GM10266 (cell line): ENCODE measurements around the gene HSDL2.
"Not testable (repeated sequence)": the region's sequence is repeated elsewhere in the genome, so short reads cannot be mapped to it uniquely, and the experiment has no call there.

ENCODE experiments used
- DNase-seq: peaks from one replicate; pipeline ENCODE4 v3.0.0; 2012; ENCODE audit errors: extremely low spot score
- TF ChIP-seq, protein P1 (sequence below): IDR thresholded peaks from 2 replicates; pipeline ENCODE4 v1.5.1; 2012; ENCODE audit warnings: mild to moderate bottlenecking, low read depth; ENCODE audit not compliant: control insufficient read depth, insufficient read depth; ENCODE audit errors: missing control alignments

The HSDL2 gene

DNA sequence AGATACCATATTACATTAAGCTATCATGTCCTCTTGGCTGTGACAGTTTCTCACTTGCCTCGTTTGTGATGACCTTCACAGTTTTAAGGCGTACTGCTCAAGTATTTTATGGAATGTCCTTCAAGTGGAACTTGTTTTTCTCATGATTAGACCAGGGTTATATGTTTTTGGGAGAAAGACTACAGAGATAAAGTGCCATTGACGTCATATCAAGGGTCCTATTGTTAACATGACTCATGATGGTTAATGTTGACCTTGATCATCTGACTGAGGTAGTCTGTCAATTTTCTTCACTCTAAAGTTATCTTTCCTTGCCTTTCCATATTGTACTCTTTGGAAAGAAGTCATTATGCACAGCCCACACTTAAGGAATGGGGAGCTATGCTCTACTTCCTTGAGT lies 28.7 kb upstream of the HSDL2 start:
- no peak for DNase-seq
- TF ChIP-seq, protein P1, sequence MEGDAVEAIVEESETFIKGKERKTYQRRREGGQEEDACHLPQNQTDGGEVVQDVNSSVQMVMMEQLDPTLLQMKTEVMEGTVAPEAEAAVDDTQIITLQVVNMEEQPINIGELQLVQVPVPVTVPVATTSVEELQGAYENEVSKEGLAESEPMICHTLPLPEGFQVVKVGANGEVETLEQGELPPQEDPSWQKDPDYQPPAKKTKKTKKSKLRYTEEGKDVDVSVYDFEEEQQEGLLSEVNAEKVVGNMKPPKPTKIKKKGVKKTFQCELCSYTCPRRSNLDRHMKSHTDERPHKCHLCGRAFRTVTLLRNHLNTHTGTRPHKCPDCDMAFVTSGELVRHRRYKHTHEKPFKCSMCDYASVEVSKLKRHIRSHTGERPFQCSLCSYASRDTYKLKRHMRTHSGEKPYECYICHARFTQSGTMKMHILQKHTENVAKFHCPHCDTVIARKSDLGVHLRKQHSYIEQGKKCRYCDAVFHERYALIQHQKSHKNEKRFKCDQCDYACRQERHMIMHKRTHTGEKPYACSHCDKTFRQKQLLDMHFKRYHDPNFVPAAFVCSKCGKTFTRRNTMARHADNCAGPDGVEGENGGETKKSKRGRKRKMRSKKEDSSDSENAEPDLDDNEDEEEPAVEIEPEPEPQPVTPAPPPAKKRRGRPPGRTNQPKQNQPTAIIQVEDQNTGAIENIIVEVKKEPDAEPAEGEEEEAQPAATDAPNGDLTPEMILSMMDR = no peak

DNA sequence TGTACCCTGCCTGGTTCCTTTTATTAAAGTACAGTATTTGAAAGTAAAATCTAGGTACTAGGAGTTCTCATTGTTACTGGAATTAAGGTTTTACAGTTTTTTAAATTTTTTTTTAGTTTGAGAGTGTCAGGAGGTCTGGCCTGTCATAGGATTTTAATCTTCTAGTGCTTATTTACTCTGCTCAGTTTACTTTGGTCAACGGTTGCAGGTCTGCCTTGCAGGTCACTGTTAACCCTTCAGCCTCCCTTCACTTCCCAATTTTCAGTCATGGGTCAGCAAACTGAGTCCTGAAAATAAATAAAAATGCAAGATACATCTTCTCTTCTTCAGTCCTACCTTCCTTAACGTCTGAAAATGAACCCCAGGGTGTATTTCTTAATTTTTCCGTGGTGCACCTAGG lies 27.7 kb upstream of the HSDL2 start:
- TF ChIP-seq, protein P1 = no peak
- DNase-seq = no peak

DNA sequence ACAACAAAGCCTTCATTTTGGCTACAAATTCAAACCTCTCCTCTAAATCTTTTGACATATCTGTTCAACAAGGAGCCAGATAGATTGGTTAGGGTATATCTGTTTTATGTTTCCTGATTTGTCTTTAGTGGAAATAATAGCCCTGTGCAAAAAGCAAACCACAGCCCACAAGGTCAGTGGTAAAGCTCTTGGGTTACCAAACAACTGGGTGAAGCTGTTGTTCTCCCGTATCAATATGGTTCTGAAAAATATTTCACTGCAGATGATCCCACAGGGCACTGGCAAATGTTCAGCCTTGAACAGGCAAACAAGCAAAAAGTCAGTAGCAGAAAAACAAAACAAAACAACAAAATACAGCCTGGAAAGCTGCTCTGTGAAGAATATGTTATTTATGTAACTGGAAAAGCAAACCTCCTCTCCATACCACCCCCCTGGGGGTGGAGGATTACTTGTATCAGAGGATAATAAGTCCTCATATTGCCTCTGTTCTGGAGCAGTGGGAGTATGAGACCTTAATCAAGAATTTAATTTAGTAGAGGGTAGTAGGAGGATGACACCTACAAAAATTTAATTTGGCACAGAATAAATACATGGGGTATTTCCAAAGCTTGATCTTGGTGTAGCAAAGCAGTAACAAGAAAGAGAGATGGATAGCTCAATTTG lies 25.7 kb upstream of the HSDL2 start:
- no peak for DNase-seq

DNA sequence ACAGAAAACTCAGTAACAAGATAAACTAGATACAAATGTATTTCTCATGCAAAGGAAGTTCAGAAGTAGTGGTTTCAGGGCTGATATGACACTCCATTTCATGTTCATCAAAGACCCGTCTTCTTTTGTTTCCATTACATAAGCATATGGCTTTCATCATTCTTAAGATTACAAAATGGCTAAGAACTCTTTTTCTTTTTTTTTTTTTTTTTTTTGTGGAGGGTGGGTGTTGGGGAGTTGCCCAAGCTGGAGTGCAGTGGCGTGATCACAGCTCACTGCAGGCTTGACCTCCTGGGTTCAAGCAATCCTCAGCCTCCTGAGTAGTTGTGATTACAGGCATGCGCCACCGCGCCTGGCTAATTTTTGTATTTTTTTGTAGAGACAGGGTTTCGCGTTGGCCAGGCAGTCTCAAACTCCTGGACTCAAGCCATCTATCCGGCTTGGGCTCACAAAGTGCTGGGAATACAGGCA lies 24.4 kb upstream of the HSDL2 start:
- TF ChIP-seq, protein P1 = no peak
- DNase-seq = peak; percentile 29

More for the DNA sequence above, 25.7 kb upstream of the HSDL2 start:
- TF ChIP-seq, protein P1 = no peak

DNA sequence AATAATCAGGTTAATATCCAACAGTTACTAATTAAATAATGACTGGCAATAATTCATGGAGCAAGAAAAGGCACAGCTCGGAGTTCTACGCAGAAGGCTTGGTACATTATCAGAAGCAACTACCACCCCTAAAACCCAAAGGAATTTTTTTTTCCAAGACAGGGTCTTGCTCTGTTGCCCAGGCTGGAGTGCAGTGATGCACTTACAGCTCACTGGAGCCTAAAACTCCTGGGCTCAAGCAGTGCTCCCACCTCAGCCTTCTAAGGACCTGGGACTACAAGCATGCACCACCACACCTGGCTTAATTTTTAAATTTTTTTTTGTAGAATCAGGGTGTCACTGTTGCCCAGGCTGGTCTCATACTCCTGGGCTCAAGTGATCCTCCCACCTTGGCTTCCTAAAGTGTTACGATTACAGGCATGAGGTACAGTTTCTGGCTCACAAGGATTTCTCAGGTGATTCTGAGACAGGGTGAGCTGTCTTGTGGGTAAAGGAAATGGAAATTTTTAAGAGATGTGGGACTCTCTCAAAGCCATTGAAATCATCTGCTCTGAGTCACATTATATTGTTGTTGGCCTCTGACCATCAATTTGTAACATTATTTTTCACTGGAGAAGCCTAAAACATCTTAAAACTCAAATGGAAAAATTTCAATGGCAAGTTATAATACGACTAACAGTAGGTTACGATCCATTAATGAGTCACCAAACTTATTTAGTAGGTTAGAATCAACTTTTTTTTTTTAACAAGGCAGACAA lies 19.7 kb upstream of the HSDL2 start:
- TF ChIP-seq, protein P1 = no peak
- no peak for DNase-seq

DNA sequence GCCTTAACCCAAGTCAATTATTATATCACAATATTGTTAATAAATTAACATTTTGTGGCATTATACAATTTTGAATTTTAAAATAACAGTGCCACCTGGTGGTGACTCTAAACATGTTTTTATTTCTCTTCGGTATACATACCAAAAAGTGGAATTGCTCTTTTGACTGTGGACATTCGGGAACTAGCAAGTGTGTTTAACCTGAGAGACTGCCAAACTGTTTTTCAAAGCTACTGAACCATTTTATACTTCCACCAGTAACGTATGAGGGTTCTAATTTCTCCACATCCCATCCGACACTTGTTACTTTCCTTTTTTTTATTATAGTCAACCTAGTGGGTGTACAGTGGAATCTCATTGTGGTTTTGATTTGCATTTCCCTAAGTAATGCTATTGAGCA lies 18.3 kb upstream of the HSDL2 start:
- TF ChIP-seq, protein P1 = peak; percentile 43
- DNase-seq = no peak

DNA sequence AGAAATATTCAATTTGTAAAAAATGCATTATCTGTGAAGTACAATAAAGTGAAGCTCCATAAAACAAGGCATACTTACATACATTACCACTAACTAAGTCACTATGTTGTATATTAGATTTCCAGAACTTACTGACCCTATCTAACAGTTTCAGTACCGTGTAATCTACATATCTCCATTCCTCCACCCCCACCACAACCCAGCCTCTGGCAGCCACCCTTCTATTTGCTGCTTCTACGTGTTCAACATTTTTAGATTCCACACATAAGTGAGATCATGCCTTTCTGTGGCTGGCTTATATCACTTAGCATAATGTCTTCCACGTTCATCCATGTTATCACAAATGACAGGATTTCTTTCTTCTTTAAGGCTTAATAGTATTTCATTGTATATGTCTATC lies 15.1 kb upstream of the HSDL2 start:
- DNase-seq = no peak
- TF ChIP-seq, protein P1 = no peak

DNA sequence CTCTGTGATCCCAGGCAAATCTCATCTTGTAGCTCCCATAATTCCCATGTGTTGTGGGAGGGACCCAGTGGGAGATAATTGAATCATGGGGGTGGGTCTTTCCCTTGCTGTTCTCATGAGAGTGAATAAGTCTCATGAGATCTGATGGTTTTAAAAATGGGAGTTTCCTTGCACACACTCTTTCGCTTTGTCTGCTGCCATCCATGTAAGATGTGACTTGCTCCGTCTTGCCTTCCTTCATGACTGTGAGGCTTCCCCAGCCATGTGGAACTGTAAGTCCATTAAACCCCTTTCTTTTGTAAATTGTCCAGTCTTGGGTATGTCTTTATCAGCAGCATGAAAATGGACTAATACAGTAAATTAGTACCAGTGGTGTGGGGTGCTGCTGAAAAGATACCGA lies 14.7 kb upstream of the HSDL2 start:
- not testable (repeated sequence) for DNase-seq
